ENCODE data around the gene KATNB1.
"Not testable (repeated sequence)": the region's sequence is repeated elsewhere in the genome, so short reads cannot be mapped to it uniquely, and the experiment has no call there.

KATNB1 gene

GRCh38 chr16:57773019-57773418, 37.4 kb downstream of the KATNB1 start:
- DNase-seq (ENCODE audit: low read depth) = no peak

- DNase-seq (ENCODE audit: low read depth) = no peak
Observed at GRCh38 chr16:57773655-57774295, 38.2 kb downstream of the KATNB1 start.

- DNase-seq (ENCODE audit: low read depth) = no peak
Observed at GRCh38 chr16:57774705-57775285, 39.2 kb downstream of the KATNB1 start.

GRCh38 chr16:57775661-57776469, 40.3 kb downstream of the KATNB1 start:
- no peak for DNase-seq (ENCODE audit: low read depth)

GRCh38 chr16:57778658-57779057, 43.1 kb downstream of the KATNB1 start:
- no peak for DNase-seq (ENCODE audit: low read depth)

- not testable (repeated sequence) for DNase-seq (ENCODE audit: low read depth)
Observed at GRCh38 chr16:57779836-57780235, 44.3 kb downstream of the KATNB1 start.

- no peak for DNase-seq (ENCODE audit: low read depth)
Observed at GRCh38 chr16:57781349-57781740, 45.8 kb downstream of the KATNB1 start.

- DNase-seq (ENCODE audit: low read depth) = no peak
Observed at GRCh38 chr16:57781741-57782606, 46.4 kb downstream of the KATNB1 start.

- DNase-seq (ENCODE audit: low read depth) = not testable (repeated sequence)
Observed at GRCh38 chr16:57782607-57783055, 47.1 kb downstream of the KATNB1 start.

GRCh38 chr16:57783116-57783515, 47.5 kb downstream of the KATNB1 start:
- no peak for DNase-seq (ENCODE audit: low read depth)

GRCh38 chr16:57783883-57784282, 48.3 kb downstream of the KATNB1 start:
- DNase-seq (ENCODE audit: low read depth) = no peak

- no peak for DNase-seq (ENCODE audit: low read depth)
Observed at GRCh38 chr16:57784334-57784733, 48.8 kb downstream of the KATNB1 start.

GRCh38 chr16:57785385-57785784, 49.8 kb downstream of the KATNB1 start:
- no peak for DNase-seq (ENCODE audit: low read depth)

GRCh38 chr16:57785924-57786323, 50.4 kb downstream of the KATNB1 start:
- DNase-seq (ENCODE audit: low read depth) = no peak

- DNase-seq (ENCODE audit: low read depth) = no peak
Observed at GRCh38 chr16:57786632-57787518, 51.3 kb downstream of the KATNB1 start.

GRCh38 chr16:57787519-57787905, 51.9 kb downstream of the KATNB1 start:
- DNase-seq (ENCODE audit: low read depth) = no peak

GRCh38 chr16:57788252-57788841, 52.8 kb downstream of the KATNB1 start:
- no peak for DNase-seq (ENCODE audit: low read depth)

- no peak for DNase-seq (ENCODE audit: low read depth)
Observed at GRCh38 chr16:57788951-57789350, 53.4 kb downstream of the KATNB1 start.

- DNase-seq (ENCODE audit: low read depth) = no peak
Observed at GRCh38 chr16:57791195-57791892, 55.8 kb downstream of the KATNB1 start.

GRCh38 chr16:57791893-57792461, 56.4 kb downstream of the KATNB1 start:
- DNase-seq (ENCODE audit: low read depth) = no peak

All from activated T-helper 1 cell treated with Interleukin-2 at 50 U/mL for 16 hours (primary cell).